ENCODE results near the gene BMPER.

The BMPER gene

DNA sequence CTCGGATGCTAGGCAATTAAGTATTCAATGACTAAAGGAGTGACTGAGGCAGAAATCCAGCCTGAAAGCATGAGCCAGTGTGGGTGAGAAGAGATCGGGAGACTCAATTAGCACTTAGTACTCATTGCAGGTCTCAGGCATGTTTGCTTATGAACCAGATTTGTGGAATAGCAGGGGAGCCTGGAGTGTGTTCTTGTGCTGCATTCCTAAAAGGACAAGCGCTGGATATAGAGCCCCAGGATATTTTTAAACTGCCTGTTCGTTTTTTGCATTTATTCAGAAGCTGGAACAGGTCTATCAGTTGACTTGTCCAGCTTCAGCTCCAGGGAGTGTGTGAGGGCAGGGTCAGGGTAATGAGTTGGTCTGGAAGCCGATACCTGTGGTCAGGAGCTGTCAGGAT, 120.3 kb downstream of the BMPER start:
- TF ChIP-seq POLR2A (IDR thresholded peaks at IDR 0.05; ENCODE audit: low read depth, low read length), result no peak
- no peak for DNase-seq (ENCODE audit: insufficient read length, low spot score)
- FAIRE-seq, result no peak

DNA sequence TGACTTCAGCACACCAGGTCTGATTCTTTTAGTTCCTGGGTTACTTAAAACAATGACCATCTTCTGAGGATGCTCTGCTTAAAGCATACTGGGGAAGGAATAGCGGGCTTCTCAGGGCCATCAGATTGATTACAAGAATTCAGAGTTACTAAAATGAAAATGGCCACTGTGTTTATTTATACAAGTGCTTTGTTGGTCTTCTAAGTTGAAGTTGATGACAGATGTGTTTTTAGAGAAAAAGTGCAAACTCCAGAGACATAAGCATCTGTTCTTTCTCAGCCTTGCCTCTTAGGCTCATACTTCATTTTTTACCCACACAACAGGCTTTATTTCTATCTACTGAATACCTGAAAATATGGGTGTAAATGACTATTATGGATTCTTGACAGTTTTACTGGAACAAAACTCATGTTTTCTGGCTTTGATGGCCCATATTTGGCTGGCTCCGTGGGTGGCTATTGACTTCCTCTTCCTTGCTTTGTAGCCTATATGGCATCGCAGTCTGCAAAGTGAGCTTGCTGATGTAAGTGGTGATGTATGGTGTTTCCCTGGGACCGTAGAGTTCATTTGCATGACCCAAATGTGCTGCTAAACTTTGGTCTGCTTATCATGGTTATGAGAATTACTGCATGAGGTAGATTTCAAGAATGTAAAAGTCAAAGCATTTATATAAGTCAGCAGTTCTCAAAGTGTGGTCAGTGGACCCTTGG, 121.3 kb downstream of the BMPER start:
- no peak for DNase-seq (ENCODE audit: insufficient read length, low spot score)
- FAIRE-seq, result no peak
- no peak for TF ChIP-seq POLR2A (IDR thresholded peaks at IDR 0.05; ENCODE audit: low read depth, low read length)

- no peak for TF ChIP-seq POLR2A (IDR thresholded peaks at IDR 0.05; ENCODE audit: low read depth, low read length)
- FAIRE-seq, result no peak
- DNase-seq (ENCODE audit: insufficient read length, low spot score), result no peak
Measured at GRCh38 chr7:34031156-34031555, 125.8 kb downstream of the BMPER start.

DNA sequence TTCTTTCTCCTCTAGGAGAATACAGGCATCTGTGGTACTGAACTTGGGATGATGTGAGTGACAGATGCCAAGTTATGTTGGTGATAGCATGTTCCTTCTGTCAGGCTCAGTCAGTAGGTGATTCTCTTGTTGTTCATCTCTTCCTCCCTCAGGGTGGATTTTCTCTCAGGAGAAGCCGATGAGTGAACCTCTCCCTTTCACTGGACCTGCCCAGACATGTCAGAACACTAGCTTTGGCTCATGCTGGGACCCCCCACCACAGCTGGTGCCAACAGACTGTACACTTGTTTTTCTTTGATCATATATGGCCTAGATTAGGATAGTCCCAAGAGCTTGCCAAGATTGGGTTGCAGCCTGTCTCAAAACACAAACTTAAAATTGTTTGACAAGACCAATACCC, 129.4 kb downstream of the BMPER start:
- no peak for TF ChIP-seq POLR2A (IDR thresholded peaks at IDR 0.05; ENCODE audit: low read depth, low read length)
- no peak for FAIRE-seq
- DNase-seq (ENCODE audit: insufficient read length, low spot score), result no peak

DNA sequence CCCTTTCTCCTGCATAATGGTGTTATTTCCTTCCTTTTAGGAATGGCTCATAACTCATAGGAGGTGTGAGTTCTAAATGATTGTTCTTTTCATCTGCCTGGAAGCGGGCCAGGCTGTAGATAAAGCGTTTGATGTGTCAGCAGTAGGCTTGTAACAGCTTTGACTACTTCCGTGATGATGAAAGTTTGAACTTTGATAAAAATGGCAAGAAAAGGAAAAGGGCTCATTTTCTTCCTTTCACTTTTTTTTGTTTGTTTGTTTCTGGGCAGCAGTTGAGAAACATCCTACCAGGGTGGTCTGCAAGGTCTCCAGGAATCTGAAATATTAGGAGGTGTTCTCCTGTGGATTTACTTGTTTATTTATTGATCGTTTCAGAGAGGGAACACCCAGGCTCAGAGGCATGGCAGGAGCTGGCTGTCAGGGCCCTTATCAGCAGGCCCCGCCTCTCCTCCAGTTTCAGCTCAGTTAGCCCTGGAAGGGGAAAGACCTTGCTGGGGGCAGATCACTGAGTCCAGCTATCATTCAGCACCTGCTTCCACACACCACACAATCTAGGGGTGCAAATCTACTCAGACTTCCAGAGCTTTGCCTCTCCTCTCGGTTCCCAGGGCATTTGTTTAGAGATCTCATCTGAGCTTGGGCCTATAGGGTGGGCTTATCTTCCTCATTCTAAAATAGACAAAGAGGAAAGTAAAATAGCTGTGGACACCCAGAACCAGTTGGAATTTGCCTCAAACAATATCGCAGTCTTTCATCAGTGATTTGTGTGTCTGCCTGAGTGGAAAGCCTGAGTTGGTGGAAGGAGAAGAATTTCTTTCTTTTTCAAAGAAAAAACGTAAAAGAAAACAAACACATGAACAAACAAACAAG, 130.9 kb downstream of the BMPER start:
- no peak for FAIRE-seq
- no peak for TF ChIP-seq POLR2A (IDR thresholded peaks at IDR 0.05; ENCODE audit: low read depth, low read length)

GRCh38 chr7:34036972-34037792, 131.8 kb downstream of the BMPER start:
- no peak for DNase-seq (ENCODE audit: insufficient read length, low spot score)

More for the DNA sequence above, 130.9 kb downstream of the BMPER start:
- DNase-seq (ENCODE audit: insufficient read length, low spot score), result no peak

GRCh38 chr7:34038816-34039470, 133.6 kb downstream of the BMPER start:
- no peak for TF ChIP-seq POLR2A (IDR thresholded peaks at IDR 0.05; ENCODE audit: low read depth, low read length)
- FAIRE-seq, result no peak
- no peak for DNase-seq (ENCODE audit: insufficient read length, low spot score)

More at GRCh38 chr7:34036972-34037792, 131.8 kb downstream of the BMPER start:
- FAIRE-seq, result no peak
- no peak for TF ChIP-seq POLR2A (IDR thresholded peaks at IDR 0.05; ENCODE audit: low read depth, low read length)

- FAIRE-seq (no peak), DNase-seq (ENCODE audit: insufficient read length, low spot score) (no peak)
- no peak for TF ChIP-seq POLR2A (IDR thresholded peaks at IDR 0.05; ENCODE audit: low read depth, low read length)
Measured at GRCh38 chr7:34041707-34042106, 136.4 kb downstream of the BMPER start.

DNA sequence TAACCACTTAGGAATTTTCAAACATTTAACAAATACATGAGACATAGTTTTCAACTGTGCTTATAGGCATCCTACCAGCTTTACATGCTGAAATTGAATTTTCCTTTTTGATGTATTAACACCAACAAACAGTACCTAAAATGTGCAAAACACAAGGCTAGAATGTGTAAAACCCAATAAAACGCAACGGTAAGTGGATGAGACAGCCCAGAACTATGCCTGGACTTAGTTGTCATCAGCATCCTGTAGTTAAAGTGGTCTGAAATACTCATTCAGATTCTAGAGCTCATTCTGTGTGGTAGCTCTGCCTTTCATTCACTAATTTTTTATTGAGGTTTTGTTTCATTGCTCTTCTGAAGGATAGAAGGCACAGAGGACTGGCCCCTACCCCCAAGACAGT, 137.1 kb downstream of the BMPER start:
- DNase-seq (ENCODE audit: insufficient read length, low spot score), result no peak
- TF ChIP-seq POLR2A (IDR thresholded peaks at IDR 0.05; ENCODE audit: low read depth, low read length), result no peak
- FAIRE-seq, result peak; percentile 38

DNA sequence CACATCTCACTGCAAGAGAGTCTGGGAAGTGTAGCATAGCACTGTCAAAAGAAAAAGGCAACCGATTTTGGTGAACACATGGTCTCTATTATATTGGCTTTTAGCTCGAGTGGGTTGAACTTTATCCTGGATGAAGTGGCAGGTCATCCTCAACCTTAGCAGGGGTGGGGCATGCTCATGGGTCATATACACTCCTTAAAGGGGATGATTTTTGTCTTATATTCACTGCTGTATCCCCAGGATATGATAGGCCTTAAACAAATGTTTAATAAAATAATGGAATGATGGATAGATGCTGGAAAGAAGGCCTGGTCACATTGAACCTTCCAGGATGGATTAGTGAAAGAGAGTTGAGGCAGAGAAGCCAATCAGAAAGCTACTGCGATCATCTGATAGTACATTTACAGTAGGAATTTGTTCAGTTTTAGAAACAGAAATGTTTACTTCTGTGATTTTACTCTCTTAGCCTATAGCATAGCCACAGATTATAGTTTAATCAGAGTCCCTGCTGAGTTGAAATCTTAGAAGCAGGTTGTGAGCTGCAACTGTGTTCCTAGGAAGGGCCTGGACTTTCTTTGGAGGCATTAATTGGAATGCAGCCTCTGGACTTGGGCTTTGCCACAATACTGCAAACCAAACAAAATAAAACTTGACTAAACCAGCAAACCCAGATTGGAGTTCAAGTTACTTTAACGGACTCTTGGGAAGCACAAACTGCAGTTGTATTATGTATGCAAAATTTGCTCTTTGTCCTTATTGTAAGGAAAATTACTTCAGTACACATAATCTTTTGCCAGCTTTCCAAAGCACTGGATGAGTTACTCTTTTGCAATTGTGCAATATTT, 138.3 kb downstream of the BMPER start:
- no peak for TF ChIP-seq POLR2A (IDR thresholded peaks at IDR 0.05; ENCODE audit: low read depth, low read length)
- DNase-seq (ENCODE audit: insufficient read length, low spot score) (no peak), FAIRE-seq (no peak)

- DNase-seq (ENCODE audit: insufficient read length, low spot score) (no peak), FAIRE-seq (no peak)
- no peak for TF ChIP-seq POLR2A (IDR thresholded peaks at IDR 0.05; ENCODE audit: low read depth, low read length)
Measured at GRCh38 chr7:34044306-34044643, 138.9 kb downstream of the BMPER start.

GRCh38 chr7:34044734-34045353, 139.5 kb downstream of the BMPER start:
- DNase-seq (ENCODE audit: insufficient read length, low spot score) (no peak), FAIRE-seq (no peak)
- no peak for TF ChIP-seq POLR2A (IDR thresholded peaks at IDR 0.05; ENCODE audit: low read depth, low read length)
